GM19397 (cell line): Measurements from ENCODE around the gene CSAD.
"Not testable (repeated sequence)": the region's sequence is repeated elsewhere in the genome, so short reads cannot be mapped to it uniquely, and the experiment has no call there.

Source experiments
- ATAC-seq: cut with Tn5 transposase; IDR thresholded peaks from one replicate; pipeline ENCODE4 v1.9.1; 2021; ENCODE audit warnings: mild to moderate bottlenecking, moderate library complexity; ENCODE audit not compliant: unreplicated experiment

Gene CSAD

DNA sequence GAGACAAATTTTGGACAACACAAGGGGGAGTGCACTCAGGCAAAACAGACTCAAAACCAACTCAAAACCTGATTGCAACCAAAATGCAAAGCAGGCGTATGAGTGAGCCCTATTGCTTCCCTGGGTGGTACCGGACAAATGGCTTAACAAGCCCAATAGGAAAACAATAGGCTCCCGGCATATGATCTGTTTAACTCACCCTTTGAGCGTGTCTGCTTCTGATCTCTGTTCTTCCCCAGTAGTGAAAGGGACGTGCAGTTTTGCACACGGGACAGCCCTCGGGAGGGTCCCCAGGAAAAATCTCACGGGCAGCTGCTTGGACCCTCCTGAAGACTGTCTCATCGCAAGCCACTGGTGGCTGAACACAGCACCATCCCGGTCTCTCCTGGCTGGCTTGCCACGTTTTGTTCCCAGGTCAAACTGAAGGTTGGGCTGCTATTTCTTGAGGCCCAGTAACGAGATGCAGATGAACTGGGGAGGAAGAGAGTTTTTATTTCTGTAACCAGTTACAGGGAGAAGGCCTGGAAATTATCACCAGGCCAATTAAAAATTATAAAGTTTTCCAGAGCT, 67.5 kb downstream of the CSAD start:
- ATAC-seq = no peak

DNA sequence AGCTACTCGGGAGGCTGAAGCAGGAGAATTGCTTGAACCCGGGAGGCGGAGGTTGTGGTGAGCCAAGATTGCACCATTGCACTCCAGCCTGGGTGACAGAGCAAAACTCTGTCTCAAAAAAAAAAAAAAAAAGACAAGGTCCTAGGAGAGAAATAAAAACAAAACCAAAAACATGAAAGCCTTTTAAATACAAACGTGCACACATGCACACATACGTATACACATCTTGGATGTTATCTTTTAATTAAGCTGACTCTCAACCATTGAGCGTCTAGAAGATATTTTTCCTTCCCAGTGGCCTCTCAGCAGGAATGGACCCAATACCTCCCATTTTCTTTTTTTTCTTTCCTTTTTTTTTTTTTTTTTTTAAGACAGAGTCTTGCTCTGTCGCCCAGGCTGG, 68.3 kb downstream of the CSAD start:
- ATAC-seq = not testable (repeated sequence)
